Activated naive CD4-positive, alpha-beta T cell treated with anti-CD3 and anti-CD28 coated beads, Interleukin-2, amount 50 U/mL, for 16 hours (primary cell): ENCODE measurements around the gene PDP2.
"Not testable (repeated sequence)": the region's sequence is repeated elsewhere in the genome, so short reads cannot be mapped to it uniquely, and the experiment has no call there.

ENCODE experiments used
- DNase-seq: peaks from one replicate; pipeline ENCODE4 v3.0.0-alpha.2; 2020

The PDP2 gene

DNA sequence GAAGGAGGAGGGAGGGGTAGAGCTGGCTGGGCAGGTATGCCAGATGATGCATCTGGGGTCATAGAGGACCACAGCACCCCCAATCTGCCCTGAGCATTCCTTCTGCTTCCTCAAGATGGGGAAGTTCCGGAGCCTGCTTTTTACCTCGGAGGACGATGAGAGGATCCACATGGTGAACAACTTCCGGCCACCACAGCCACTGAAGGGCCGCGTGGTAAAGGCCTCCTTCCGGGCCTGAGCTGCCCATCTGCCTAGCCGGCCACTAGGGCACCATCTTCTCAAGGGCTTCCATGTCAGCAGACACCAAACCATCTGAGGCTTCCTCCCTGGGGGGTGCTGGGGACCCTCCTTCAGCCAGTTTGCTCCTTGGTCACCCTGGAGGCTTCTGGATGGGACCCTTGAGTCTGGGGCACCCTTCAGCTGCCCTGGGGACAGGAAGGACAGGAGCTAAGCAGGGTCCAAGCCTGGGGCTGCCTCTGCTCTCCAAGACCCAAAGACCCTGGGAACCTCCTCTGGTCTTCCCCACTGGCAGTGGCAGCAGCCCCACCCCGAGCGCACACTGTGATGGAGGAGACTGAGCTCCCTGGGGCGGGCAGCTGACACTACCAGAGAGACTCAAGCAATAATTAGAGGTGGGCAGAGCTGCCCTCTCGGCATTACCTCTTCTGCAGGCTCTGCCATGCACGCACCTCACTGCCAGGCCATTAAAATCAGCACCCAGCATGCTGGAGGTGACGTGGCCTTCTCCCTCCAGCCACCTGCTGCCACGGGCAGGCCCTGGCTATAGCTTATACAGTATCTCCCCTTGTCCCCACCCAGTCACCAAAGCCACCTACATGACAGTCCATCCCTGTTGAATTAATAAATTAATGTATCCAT lies 26.8 kb upstream of the PDP2 start:
- DNase-seq: no peak

DNA sequence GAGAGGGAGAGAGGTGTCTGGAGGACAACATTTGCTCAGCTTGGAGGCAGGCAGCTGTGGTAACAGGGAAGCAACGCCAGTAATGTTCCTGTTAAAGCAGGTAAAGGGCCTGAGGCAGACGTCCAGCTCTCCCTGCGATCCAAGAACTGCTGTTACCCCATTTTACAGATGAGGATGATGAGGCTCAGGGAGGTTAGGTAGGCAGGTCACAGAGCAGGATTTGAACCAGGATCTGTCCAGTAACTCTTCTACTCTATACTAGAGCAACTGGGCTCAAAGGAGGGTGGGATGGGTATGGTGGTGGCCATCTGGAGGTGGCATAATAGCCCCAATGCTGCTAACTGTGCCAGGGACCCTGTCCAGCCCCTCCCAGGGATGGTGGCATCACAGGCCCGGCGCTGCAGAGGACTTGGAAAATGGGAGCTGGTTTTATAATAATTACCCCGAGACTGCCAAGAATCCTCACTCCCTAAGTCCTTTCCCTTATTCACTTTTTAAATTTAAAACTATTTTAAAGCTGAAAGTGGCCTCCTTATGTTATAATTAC lies 24.1 kb upstream of the PDP2 start:
- no peak for DNase-seq

DNA sequence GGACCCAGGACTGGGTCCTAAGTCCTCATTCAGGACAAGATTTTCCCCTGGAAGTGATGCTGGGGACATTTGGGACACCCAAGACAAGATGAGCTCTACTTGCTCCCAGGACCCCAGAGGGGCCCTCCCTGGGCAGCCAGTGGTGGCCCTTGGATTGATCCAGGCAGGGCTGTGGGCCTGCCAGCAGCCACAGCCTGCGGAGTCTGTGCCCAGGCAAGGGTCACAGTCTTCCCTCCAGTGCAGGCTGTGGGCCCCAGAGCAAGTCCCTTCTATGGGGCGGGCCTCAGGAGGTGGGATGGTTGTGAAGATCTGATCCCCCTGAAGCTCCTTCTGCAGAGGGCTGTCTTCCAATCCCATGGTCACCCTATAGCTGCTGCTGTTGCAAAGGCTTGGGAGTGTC lies 23.5 kb upstream of the PDP2 start:
- no peak for DNase-seq

DNA sequence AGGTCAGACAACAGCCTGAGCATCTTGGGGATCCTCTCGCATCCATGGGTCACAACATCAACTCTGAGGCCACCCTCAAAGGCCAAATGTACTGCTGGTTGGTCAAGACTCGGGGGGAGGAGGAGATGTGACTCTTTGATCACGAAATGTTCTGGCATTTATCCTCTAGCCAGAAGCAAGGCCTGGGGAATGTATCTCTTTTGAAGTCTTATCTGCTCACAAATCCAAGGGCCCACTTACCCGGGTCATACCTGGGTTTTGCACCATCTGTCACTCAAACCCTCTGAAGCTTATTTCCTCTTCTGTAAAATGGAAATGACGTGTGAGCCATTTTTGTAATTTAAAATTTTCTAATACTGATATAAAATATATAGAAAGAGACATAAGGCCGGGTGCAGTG lies 22.9 kb upstream of the PDP2 start:
- DNase-seq: no peak

DNA sequence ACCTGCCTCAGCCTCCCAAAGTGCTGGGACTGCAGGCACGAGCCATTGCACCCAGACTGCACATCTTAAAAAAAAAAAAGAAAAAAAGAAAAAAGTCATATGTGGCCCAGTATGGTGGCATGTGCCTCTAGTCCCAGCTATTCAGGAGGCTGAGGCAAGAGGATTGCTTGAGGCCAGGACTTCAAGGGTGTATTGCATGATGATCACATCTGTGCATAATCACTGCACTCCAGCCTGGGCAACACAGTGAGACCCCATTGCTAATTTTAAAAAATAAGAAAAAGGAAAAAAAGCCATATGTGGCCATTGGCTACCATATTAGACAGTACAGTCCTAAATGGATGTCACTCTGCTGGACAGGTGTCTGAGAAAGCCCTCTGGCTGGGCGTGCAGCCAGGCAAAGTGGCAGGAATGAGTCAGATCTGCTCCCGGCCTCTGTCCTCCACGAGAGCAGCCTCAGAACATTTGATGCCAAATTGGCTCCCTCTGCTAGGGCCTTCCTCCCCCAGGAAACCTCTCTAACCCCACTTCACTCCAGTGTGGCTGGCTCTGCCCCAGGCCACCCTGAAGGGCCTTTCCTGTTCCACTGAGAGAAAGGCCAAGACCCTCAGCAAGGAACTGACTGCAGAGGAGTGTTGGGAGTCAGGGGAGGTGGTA lies 21.4 kb upstream of the PDP2 start:
- DNase-seq: no peak

DNA sequence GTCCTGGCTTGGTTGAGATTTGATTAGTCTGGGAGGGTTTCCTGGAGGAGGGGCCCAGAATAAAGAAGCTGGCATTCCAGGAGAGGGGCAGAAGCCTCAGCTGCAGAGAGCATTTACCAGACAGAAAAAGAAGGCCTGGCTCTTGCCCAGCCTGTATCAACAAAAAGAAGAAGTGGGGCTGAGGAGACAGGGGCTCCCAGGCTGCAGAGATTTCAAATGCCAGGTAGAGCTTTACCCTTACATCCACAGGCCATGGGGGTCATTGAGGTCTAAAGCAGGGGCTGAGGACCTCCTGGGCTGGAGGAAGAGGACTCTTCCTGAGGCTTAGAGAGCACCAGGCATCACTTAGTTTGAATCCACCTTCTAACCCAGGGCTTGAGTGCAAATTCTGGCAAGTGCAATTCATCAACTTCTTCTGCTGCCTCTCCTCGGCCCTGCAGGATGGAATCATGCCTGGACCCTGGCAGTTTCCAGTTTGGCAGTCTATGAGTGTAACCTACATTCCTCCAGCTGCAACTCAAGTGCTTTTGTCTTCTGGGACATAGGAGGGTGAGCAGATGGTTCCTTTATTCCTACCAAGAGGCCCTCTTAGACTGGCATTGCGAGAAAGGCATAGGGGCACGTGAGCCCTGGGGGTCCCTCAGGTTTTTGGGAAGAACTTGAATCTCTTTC lies 20.8 kb upstream of the PDP2 start:
- DNase-seq: no peak

DNA sequence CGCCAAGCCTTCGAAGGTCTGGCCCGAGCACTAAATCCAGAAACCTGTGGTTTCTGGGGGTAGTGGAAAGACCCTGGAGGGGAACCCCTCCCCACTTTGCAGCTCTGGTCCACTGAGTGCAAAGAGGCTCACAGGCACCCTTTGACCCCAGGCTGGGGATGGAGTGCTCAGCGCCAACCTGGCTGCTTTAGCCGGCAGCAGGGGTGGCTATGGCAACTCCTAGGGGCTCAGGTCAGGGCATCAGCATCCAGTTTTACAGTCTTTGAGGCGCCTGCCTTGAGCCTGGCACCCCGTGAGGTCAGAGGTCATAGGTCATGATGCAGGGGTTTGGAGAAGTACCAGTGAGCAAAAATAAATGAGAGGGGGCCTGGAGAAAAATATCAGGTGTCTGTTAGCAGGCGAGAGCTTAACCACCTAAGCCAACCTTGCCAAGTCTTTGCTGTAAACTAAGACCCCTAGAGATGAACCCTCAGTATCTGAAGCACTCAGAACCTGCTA lies 18.2 kb upstream of the PDP2 start:
- no peak for DNase-seq

DNA sequence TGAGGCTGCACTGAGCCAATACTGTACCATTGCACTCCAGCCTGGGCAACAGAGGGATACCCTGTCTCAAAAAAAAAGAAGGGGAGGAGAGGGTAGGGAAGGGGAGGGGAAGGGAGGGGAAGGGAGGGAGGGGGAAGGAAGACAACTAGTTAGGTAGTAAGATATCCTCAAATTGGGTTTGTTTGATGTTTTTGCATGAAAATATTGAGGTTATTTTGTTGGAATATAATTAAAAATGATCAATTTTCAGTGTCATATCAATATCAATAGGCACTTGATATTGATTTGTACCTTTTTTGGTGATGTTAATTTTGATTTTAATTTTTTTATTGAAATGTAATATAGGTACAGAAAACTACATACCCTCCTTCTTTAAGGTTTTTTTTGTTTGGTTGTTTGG lies 16.6 kb upstream of the PDP2 start:
- no peak for DNase-seq

DNA sequence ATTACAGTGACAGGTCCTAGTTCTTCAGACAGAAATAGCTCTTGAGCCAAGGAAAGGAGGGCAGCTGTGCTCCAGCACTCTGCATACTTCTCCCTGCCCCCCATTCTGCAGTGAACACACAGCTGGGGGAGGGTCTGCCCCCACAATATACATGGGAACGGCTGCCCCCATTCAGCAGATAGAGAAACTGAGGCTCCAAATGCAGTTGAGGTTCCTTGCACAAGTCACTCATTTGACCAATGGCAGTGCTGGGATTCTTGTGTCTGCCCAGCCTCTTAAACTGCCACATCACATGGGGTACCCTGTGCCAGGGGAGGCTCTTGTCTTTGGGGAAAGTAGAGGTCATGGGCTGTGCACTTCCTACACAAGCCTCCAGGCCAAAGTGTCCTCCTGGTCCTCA lies 10.9 kb upstream of the PDP2 start:
- no peak for DNase-seq

DNA sequence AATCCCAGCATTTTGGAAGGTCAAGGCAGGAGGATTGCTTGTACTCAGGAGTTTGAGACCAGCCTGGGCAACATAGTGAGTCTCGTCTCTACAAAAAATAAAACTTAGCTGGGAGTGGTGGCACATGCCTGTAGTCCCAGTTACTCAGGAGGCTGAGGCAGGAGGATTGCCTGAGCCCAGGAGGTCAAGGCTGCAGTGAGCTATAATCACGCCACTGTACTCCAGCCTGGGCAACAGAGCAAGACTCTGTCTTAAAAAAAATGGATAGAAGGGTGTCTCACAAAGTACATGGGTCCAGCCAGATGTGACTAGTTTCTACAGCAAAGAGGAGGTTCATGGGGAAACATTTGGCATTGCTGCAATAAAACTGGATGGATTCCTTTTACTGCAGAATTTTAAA lies 9.0 kb upstream of the PDP2 start:
- DNase-seq: not testable (repeated sequence)

DNA sequence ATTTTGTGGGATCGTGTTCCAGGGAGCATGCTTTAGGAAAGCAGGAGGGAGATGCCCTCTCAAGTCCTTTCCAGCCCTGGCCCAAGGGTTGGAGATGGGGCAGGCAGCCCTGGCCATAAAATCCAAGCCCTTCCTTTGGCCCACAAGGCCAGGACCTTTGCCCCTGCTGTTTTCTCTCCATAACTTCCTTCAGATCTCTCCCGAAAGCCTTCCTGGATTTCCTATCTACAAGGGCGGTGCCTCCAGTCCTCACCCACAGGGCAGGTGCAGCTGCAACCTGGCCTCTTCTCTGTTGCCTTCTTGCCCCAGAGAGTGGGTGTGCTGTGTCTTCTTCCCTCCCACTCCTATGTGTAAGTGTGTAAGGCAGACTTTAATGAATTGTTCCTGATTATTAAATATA lies 8.5 kb upstream of the PDP2 start:
- no peak for DNase-seq

DNA sequence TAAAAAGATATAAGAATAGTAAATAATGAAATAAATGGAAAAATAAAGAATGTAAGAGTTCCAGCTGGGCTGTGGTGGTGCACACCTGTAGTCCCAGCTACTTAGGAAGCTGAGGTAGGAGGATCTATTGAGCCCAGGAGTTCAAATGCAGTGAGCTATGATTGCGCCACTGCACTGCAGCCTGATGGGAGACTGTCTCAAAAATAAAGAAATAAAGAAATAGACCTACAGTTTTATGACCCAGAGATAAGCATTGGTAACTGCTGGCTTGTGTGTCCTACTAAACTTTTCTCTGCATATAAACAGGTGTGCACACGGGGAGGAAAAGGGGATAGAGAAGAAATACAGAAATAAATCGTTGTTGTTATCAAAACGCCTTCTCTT lies 7.8 kb upstream of the PDP2 start:
- no peak for DNase-seq

DNA sequence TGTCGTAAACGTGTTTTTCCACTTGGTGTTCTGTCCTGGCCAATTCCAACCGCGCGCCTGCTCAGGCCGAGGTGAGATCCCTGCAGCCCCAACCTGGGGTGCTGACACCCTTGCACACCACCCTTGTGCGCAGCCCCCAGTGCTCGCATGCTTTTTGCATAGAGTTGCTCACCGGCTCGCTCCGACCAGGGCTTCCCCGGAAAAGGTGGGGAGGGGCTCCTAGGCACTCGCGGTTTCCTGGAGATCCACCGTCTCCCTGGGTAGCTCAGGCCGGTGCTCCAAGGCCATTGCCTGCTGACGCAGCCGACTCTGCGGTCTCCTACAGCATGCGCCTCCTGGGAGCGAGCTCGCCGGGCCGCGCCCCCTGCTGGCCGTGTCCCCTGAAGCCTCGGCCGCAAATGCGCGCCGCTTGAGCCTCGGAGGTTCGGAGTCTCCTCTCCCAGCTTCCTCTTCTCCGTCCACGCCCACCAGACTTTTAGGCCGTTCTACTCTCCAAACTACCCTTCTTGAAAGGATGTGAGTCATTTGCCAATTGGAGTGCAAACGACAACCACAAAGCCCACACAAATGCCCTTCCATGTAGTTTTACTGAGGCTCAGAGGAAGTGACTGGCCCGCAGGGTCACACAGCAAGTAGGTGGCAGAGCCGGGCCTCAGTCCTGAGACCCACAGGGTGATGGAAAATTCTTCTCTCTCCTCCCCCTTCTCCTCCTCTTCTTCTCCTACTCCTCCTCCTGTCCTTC lies 7.2 kb upstream of the PDP2 start:
- DNase-seq: peak; percentile 85

DNA sequence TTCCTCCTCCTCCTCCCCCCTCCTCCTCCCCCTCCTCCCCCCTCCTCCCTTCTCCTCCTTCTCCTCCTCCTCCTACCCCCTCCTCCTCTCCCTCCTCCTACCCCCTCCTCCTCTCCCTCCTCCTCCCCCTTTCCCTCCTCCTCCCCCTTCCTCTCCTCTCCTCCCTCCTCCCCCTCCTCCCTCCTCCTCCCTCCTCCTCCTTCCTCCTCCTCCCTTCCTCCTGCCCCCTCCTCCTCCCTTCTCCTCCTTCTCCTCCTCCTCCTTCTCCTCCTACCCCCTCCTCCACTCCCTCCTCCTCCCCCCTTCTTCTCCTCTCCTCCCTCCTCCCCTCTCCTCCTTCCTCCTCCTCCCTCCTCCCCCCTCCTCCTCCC lies 6.6 kb upstream of the PDP2 start:
- no peak for DNase-seq

DNA sequence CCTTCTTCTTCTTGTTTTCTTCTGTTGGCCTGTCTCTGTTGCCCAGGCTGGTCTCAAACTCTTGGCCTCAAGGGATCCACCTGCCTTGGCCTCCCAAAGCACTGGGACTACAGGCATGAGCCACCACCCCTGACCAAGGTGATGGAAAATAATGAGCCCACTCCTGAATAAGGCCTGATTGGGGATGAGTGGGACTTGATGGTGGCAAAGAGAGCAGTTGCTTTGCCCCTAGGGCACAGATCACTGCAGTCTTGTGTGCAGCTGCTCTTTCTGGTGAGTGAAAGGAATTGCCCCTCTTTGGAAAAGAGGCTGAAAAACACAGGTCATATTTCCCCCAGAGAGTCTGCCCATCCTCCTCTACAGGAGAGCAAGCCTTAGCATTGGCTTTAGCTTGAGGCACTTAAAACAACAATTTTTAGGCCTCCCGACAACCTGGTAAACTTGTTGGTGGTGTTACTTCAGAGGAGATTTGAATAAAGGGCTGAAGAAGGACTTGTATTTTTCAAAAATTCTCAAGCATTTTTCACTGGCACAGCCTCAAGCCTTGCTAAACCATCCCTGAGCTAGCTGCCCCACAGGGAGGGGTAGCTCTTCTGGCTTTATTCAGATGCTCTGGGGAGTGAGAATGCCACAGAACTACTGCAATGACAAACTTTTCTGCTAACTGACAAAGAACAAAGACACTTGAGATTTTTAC lies 6.1 kb upstream of the PDP2 start:
- no peak for DNase-seq

DNA sequence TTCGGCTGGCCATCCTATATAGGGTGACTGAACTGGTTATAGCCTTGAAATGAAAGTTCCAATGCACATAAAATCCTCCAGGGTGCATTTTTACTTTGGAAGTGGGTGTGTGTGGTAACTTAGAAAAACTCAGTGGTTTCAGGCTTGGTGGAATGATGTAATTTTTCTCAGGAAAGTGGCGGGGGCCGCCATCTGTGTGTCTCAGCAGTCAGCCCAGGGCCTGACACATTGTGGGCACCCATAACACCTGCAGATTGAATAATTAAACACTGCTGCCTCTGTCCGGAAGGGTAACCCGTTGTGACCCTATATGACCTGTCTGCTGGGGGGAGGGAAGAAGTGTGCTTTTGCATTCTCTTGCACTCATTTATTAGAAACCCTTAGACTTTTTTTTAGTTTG lies 2.2 kb upstream of the PDP2 start:
- peak; percentile 45 for DNase-seq

DNA sequence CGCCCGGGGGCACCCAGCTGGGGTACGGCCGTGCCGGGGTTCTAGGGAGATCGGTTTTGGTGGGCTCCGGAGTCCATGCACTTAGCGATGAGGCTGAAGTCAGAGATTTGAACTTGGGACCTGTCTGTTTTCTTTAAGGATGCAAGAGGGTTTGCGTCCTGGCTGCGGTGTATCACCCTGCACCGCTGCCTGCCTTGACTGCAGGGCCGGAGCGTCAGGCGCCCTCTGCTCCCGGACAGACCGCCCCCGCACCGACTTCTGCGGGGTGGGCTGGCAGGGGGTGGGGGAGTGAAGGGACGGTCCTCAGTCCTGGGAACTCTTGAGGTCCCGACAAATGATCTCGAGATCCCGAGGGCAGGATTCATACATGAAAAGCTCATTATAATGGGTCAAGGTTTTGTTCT lies 701 bp downstream of the PDP2 start:
- peak; percentile 24 for DNase-seq

DNA sequence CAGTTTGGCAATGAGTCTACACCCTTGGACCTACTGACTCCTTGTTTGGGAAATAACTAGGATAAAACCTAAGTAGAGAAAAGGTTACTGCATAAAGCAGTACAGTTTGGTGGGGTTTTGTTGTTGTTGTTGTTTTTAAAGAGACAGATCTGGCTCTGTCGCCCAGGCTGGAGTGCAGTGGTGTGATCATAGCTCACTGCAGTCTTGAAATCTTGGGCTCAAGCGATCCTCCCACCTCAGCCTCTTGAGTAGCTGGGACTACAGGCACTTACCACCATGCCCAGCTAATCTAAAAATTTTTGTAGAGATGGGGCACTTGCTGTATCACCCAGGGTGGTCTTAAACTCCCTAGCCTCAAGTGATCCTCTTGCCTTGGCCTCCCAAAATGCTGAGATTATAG lies 1.2 kb downstream of the PDP2 start:
- no peak for DNase-seq

DNA sequence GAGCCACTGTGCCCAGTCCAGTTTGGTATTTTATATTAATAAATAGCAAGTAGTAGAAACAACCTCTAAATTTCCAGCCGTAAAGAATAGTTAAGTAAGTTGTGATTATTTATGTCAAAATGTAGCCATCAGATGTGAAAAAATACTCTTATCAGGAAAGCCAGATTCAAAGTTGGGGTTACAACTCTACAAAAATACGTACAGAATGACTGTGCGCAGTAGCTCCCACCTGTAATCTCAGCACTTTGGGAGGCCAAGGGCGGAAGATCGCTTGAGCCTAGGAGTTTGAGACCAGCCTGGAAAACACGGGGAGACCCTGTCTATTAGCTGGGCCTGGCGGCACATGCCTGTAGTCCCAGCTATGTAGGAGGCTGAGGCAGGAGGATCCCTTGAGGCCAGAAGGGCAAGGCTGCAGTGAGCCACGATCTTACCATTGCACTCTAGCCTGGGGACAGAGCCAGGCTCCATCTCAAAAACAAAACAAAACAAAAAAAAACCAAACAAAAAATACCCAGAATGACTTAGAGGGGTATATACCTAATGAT lies 1.7 kb downstream of the PDP2 start:
- no peak for DNase-seq

DNA sequence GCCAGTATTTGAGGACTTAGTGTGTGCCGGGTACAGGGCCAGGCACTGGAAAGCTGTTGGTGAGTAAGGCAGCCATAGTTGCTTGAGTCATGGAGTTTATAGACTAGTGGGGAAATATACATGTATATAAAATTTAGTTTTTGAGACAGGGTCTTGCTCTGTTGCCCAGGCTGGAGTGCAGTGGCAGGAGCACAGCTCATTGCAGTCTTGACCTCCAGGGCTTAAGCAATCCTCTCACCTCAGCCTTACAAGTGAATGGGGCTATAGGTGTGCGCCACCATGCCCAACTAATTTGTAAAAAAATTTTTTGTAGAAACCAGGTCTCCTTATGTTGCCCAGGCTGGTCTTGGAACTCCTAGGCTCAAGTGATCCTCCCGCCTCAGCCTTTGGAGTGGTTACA lies 2.4 kb downstream of the PDP2 start:
- DNase-seq: no peak

DNA sequence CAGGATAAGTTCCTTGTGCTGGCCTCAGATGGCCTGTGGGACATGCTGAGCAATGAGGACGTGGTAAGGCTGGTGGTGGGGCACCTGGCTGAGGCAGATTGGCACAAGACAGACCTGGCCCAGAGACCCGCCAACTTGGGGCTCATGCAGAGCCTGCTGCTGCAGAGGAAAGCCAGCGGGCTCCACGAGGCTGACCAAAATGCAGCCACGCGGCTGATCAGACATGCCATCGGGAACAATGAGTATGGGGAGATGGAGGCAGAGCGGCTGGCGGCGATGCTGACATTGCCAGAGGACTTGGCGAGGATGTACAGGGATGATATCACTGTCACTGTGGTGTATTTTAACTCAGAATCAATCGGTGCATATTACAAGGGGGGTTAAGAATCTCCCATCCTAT lies 5.2 kb downstream of the PDP2 start:
- DNase-seq: no peak

DNA sequence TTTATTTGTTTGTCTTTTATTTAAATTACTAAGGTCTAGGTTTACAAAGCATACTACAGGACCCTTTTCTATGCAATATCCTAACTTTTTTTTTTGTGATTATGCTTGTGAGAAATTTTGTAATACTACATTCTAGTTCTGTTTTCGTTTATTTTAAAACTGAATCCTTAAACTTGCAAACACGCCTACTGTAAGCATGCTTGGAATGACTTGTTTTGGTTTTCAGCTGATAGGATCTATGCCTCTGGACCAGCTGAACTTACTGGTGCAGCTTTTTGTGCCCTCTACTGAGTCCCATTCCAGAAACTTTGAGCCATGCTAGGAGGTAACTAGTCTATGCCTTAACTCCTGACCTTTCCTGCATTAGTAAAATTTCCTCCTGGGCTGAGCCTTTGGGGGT lies 6.0 kb downstream of the PDP2 start:
- DNase-seq: no peak
